Measurements from ENCODE around the gene UQCC3. TPM values are rescaled to one million over a fixed set of nuclear protein-coding genes. Genes with fewer than 3 reads are reported as not detected.

Gene UQCC3
- 9.0 and 10.5 TPM in 2 replicates for total RNA-seq

GRCh38 chr11:62671608-62672389, at the start of gene UQCC3, which contains the start of gene LBHD1:
Gene UQCC3, plus strand, starts transcription at chr11:62671673. Its CDS starts 73 bp downstream, at chr11:62671746.
Gene LBHD1, minus strand, starts transcription at chr11:62672267. Its CDS starts 2,236 bp downstream, at chr11:62670031.

GRCh38 chr11:62645946-62646824, 25.3 kb upstream of the UQCC3 start, which contains the start of gene GANAB:
Gene GANAB, minus strand, starts transcription at chr11:62646613. Its CDS starts 14 bp downstream, at chr11:62646599.

GRCh38 chr11:62665075-62665598, 6.3 kb upstream of the UQCC3 start, which contains the start of the genes C11orf98 and CSKMT:
Gene C11orf98, minus strand, starts transcription at chr11:62665210. Its CDS starts 41 bp downstream, at chr11:62665169.
Gene CSKMT, plus strand, starts transcription at chr11:62665312. Its CDS starts 568 bp downstream, at chr11:62665880.

GRCh38 chr11:62678770-62679696, 7.6 kb downstream of the UQCC3 start, which contains the start of gene UBXN1:
Gene UBXN1, minus strand, starts transcription at chr11:62679073. Its CDS starts 150 bp downstream, at chr11:62678923.

GRCh38 chr11:62689421-62690183, 18.1 kb downstream of the UQCC3 start, which contains the start of gene LRRN4CL:
Gene LRRN4CL, minus strand, starts transcription at chr11:62689530. Its CDS starts 1,022 bp downstream, at chr11:62688508.

GRCh38 chr11:62707277-62707861, 35.9 kb downstream of the UQCC3 start, which contains the start of the genes BSCL2 and GNG3:
Gene BSCL2, minus strand, starts transcription at chr11:62707424. Its CDS starts 229 bp downstream, at chr11:62707195.
Gene GNG3, plus strand, starts transcription at chr11:62707676. Its CDS starts 620 bp downstream, at chr11:62708296.

Other genes with a start within 250 kb of the UQCC3 start
- gene AHNAK, start 124.9 kb upstream of the UQCC3 start, total RNA-seq = 329 and 449 TPM in 2 replicates
- gene EEF1G, start 97.8 kb upstream of the UQCC3 start, total RNA-seq = 1,133 and 1,197 TPM in 2 replicates
- gene TUT1, start 80.2 kb upstream of the UQCC3 start, total RNA-seq = 9.2 and 12.8 TPM in 2 replicates
- 177 and 185 TPM in 2 replicates for gene MTA2, start 69.8 kb upstream of the UQCC3 start, total RNA-seq
- gene EML3, start 58.9 kb upstream of the UQCC3 start, total RNA-seq = 26.9 and 35.7 TPM in 2 replicates
- gene ROM1, start 58.4 kb upstream of the UQCC3 start, total RNA-seq = 2.1 and 4.9 TPM in 2 replicates
- gene B3GAT3, start 49.7 kb upstream of the UQCC3 start, total RNA-seq = 16.7 and 19.2 TPM in 2 replicates
- 177 and 354 TPM in 2 replicates for gene GANAB, start 25.1 kb upstream of the UQCC3 start, total RNA-seq
- gene INTS5, start 18.4 kb upstream of the UQCC3 start, total RNA-seq = 16.8 and 20.8 TPM in 2 replicates
- 29.8 and 31.6 TPM in 2 replicates for gene C11orf98, start 6.5 kb upstream of the UQCC3 start, total RNA-seq
- gene CSKMT, start 6.4 kb upstream of the UQCC3 start, total RNA-seq = 7.7 and 7.9 TPM in 2 replicates
- 1.6 and 2.8 TPM in 2 replicates for gene LBHD1, start 594 bp downstream of the UQCC3 start, total RNA-seq
- gene UBXN1, start 7.4 kb downstream of the UQCC3 start, total RNA-seq = 145 and 155 TPM in 2 replicates
- under 0.01 and 0.31 TPM in 2 replicates for gene LRRN4CL, start 17.9 kb downstream of the UQCC3 start, total RNA-seq
- 14.2 and 15.7 TPM in 2 replicates for gene BSCL2, start 35.8 kb downstream of the UQCC3 start, total RNA-seq
- gene GNG3, start 36.0 kb downstream of the UQCC3 start, total RNA-seq = not detected in 2 replicates
- 9.9 and 18.2 TPM in 2 replicates for gene HNRNPUL2, start 55.8 kb downstream of the UQCC3 start, total RNA-seq
- 32.5 and 33.0 TPM in 2 replicates for gene TTC9C, start 56.8 kb downstream of the UQCC3 start, total RNA-seq
- 7.8 TPM in 2 replicates for gene ZBTB3, start 82.5 kb downstream of the UQCC3 start, total RNA-seq
- gene POLR2G, start 89.9 kb downstream of the UQCC3 start, total RNA-seq = 49.9 and 61.2 TPM in 2 replicates
- 19.3 and 43.2 TPM in 2 replicates for gene TAF6L, start 99.7 kb downstream of the UQCC3 start, total RNA-seq
- gene TMEM179B, start 115.7 kb downstream of the UQCC3 start, total RNA-seq = 17.2 and 21.3 TPM in 2 replicates
- 11.3 and 11.5 TPM in 2 replicates for gene TMEM223, start 120.3 kb downstream of the UQCC3 start, total RNA-seq
- gene NXF1, start 133.8 kb downstream of the UQCC3 start, total RNA-seq = 11.8 and 50.6 TPM in 2 replicates
- 35.9 and 40.8 TPM in 2 replicates for gene STX5, start 160.4 kb downstream of the UQCC3 start, total RNA-seq
- not detected in 2 replicates for gene TEX54, start 161.2 kb downstream of the UQCC3 start, total RNA-seq
- gene WDR74, start 167.9 kb downstream of the UQCC3 start, total RNA-seq = 61.4 and 67.5 TPM in 2 replicates
- gene SLC3A2, start 209.2 kb downstream of the UQCC3 start, total RNA-seq = 86.1 and 87.2 TPM in 2 replicates
- gene CHRM1, start 249.7 kb downstream of the UQCC3 start, total RNA-seq = not detected in 2 replicates

All from bladder microvascular endothelial cell (primary cell).